WTC11 (cell line): ENCODE data around the gene STX2.

Experiments
- FOXK1 ChIP-seq: sonication (generic); formaldehyde crosslinking; IDR thresholded peaks from 2 replicates; pipeline ENCODE4 v1.8.0; 2022; ENCODE audit warnings: mild to moderate bottlenecking, moderate library complexity, missing genetic modification reagents
- JUN ChIP-seq: sonication (generic); formaldehyde crosslinking; IDR thresholded peaks from 2 replicates; pipeline ENCODE4 v1.8.0; 2023; ENCODE audit warnings: mild to moderate bottlenecking, missing genetic modification reagents
- NR2C2 ChIP-seq: sonication (generic); formaldehyde crosslinking; IDR thresholded peaks from 2 replicates; pipeline ENCODE4 v1.8.0; 2022; ENCODE audit warnings: mild to moderate bottlenecking, missing genetic modification reagents
- TF ChIP-seq, protein P1 (sequence below): fragments of 250-450 bp; sonication (Bioruptor Pico); IDR thresholded peaks from 2 replicates; pipeline ENCODE4 v1.9.0; 2021; ENCODE audit warnings: mild to moderate bottlenecking
- TF ChIP-seq, protein P2 (sequence below): sonication (generic); formaldehyde crosslinking; IDR thresholded peaks from 2 replicates; pipeline ENCODE4 v1.8.1; 2023; ENCODE audit warnings: mild to moderate bottlenecking, moderate library complexity, missing genetic modification reagents
- TF ChIP-seq, protein P3 (sequence below): fragments of 200-600 bp; IDR thresholded peaks from 2 replicates; pipeline ENCODE4 v1.8.0; 2022; ENCODE audit warnings: antibody characterized with exemption
- TF ChIP-seq, protein P4 (sequence below): sonication (generic); formaldehyde crosslinking; IDR thresholded peaks from 2 replicates; pipeline ENCODE4 v1.8.1; 2022; ENCODE audit warnings: low read depth, missing genetic modification reagents, borderline replicate concordance
- TF ChIP-seq, protein P5 (sequence below): sonication (generic); formaldehyde crosslinking; IDR thresholded peaks from 2 replicates; pipeline ENCODE4 v1.8.1; 2023; ENCODE audit warnings: mild to moderate bottlenecking, missing genetic modification reagents
- TF ChIP-seq, protein P6 (sequence below): sonication (generic); formaldehyde crosslinking; IDR thresholded peaks from 2 replicates; pipeline ENCODE4 v1.8.1; 2023; ENCODE audit warnings: mild to moderate bottlenecking, missing genetic modification reagents, moderate library complexity
- TF ChIP-seq, protein P7 (sequence below): sonication (generic); formaldehyde crosslinking; IDR thresholded peaks from 2 replicates; pipeline ENCODE4 v1.8.0; 2022; ENCODE audit warnings: mild to moderate bottlenecking, missing genetic modification reagents

DNA sequence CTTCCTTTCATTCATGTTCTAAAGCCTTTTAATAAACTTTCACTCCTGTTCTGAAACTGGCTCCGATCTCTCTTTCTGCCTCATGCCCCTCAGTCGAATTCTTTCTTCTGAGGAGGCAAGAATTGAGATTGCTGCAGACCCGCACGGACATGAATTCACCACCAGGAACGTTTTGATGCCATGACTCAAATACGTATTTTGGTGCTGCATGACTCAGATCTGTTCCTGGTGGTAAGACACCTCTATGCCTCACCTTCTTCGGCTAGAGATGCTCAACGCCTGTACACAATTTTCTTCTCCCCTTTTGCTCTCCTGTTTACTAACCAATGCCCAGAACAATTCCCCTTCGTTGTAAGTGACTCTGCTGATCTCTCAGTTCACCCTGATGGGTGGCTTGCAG lies 70.9 kb downstream of the STX2 start:
- TF ChIP-seq FOXK1 (no peak), JUN (CRISPR knock-in tag) (no peak), NR2C2 (CRISPR knock-in tag) (no peak)
- TF ChIP-seq, protein P1, sequence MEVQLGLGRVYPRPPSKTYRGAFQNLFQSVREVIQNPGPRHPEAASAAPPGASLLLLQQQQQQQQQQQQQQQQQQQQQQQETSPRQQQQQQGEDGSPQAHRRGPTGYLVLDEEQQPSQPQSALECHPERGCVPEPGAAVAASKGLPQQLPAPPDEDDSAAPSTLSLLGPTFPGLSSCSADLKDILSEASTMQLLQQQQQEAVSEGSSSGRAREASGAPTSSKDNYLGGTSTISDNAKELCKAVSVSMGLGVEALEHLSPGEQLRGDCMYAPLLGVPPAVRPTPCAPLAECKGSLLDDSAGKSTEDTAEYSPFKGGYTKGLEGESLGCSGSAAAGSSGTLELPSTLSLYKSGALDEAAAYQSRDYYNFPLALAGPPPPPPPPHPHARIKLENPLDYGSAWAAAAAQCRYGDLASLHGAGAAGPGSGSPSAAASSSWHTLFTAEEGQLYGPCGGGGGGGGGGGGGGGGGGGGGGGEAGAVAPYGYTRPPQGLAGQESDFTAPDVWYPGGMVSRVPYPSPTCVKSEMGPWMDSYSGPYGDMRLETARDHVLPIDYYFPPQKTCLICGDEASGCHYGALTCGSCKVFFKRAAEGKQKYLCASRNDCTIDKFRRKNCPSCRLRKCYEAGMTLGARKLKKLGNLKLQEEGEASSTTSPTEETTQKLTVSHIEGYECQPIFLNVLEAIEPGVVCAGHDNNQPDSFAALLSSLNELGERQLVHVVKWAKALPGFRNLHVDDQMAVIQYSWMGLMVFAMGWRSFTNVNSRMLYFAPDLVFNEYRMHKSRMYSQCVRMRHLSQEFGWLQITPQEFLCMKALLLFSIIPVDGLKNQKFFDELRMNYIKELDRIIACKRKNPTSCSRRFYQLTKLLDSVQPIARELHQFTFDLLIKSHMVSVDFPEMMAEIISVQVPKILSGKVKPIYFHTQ (CRISPR knock-in tag): no peak
- TF ChIP-seq, protein P2, sequence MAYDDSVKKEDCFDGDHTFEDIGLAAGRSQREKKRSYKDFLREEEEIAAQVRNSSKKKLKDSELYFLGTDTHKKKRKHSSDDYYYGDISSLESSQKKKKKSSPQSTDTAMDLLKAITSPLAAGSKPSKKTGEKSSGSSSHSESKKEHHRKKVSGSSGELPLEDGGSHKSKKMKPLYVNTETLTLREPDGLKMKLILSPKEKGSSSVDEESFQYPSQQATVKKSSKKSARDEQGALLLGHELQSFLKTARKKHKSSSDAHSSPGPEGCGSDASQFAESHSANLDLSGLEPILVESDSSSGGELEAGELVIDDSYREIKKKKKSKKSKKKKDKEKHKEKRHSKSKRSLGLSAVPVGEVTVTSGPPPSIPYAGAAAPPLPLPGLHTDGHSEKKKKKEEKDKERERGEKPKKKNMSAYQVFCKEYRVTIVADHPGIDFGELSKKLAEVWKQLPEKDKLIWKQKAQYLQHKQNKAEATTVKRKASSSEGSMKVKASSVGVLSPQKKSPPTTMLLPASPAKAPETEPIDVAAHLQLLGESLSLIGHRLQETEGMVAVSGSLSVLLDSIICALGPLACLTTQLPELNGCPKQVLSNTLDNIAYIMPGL (CRISPR knock-in tag): no peak
- TF ChIP-seq, protein P3, sequence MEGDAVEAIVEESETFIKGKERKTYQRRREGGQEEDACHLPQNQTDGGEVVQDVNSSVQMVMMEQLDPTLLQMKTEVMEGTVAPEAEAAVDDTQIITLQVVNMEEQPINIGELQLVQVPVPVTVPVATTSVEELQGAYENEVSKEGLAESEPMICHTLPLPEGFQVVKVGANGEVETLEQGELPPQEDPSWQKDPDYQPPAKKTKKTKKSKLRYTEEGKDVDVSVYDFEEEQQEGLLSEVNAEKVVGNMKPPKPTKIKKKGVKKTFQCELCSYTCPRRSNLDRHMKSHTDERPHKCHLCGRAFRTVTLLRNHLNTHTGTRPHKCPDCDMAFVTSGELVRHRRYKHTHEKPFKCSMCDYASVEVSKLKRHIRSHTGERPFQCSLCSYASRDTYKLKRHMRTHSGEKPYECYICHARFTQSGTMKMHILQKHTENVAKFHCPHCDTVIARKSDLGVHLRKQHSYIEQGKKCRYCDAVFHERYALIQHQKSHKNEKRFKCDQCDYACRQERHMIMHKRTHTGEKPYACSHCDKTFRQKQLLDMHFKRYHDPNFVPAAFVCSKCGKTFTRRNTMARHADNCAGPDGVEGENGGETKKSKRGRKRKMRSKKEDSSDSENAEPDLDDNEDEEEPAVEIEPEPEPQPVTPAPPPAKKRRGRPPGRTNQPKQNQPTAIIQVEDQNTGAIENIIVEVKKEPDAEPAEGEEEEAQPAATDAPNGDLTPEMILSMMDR: no peak
- TF ChIP-seq, protein P4, sequence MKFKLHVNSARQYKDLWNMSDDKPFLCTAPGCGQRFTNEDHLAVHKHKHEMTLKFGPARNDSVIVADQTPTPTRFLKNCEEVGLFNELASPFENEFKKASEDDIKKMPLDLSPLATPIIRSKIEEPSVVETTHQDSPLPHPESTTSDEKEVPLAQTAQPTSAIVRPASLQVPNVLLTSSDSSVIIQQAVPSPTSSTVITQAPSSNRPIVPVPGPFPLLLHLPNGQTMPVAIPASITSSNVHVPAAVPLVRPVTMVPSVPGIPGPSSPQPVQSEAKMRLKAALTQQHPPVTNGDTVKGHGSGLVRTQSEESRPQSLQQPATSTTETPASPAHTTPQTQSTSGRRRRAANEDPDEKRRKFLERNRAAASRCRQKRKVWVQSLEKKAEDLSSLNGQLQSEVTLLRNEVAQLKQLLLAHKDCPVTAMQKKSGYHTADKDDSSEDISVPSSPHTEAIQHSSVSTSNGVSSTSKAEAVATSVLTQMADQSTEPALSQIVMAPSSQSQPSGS: no peak
- TF ChIP-seq, protein P5, sequence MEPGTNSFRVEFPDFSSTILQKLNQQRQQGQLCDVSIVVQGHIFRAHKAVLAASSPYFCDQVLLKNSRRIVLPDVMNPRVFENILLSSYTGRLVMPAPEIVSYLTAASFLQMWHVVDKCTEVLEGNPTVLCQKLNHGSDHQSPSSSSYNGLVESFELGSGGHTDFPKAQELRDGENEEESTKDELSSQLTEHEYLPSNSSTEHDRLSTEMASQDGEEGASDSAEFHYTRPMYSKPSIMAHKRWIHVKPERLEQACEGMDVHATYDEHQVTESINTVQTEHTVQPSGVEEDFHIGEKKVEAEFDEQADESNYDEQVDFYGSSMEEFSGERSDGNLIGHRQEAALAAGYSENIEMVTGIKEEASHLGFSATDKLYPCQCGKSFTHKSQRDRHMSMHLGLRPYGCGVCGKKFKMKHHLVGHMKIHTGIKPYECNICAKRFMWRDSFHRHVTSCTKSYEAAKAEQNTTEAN (CRISPR knock-in tag): no peak
- TF ChIP-seq, protein P6, sequence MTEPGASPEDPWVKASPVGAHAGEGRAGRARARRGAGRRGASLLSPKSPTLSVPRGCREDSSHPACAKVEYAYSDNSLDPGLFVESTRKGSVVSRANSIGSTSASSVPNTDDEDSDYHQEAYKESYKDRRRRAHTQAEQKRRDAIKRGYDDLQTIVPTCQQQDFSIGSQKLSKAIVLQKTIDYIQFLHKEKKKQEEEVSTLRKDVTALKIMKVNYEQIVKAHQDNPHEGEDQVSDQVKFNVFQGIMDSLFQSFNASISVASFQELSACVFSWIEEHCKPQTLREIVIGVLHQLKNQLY (CRISPR knock-in tag): no peak
- TF ChIP-seq, protein P7, sequence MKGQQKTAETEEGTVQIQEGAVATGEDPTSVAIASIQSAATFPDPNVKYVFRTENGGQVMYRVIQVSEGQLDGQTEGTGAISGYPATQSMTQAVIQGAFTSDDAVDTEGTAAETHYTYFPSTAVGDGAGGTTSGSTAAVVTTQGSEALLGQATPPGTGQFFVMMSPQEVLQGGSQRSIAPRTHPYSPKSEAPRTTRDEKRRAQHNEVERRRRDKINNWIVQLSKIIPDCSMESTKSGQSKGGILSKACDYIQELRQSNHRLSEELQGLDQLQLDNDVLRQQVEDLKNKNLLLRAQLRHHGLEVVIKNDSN (CRISPR knock-in tag): no peak
